ENCODE results near the gene DMRTC2.

DNA sequence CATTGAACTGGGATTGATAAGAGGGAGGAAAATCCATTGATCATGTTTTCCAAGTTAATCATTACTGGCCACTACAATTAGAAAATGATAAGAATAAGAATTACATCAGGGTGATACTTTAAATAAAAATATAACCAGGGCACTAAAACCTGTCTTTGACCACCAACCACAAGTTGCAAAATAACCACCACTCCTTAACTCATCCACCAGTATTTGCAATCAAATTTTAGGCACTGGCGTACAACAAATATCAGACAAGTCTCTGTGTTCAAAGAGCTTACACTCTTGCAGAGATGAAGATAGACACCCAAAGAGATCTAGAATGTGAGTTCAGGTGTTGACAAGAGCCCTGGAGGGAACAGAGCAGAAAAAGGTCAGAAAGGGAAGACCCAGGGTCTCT lies 47.9 kb upstream of the DMRTC2 start:
- TF ChIP-seq CTCF (IDR thresholded peaks at IDR 0.05) (no peak), POLR2AphosphoS5 (IDR thresholded peaks at IDR 0.05) (no peak), POLR2A (IDR thresholded peaks at IDR 0.05) (no peak)
